Calu3 (cell line): ENCODE data around the gene COX6B2. TPM values are rescaled to one million over a fixed set of nuclear protein-coding genes. Genes with fewer than 3 reads are reported as not detected.

ENCODE experiments used
- BruUV-seq: library from RNA; stranded (reverse); fragments of 400-500 nt; replicated peaks from 2 replicates; lab custom pipeline; 2021; lab: Mats Ljungman, UMichigan
- CTCF ChIA-PET: fragments of 300-600 bp; sonication (Branson Sonifier 250); formaldehyde crosslinking; loops from one replicate; lab custom pipeline; 2022; ENCODE audit warnings: antibody characterized with exemption; lab: Charles Lee
- DNase-seq: peaks from one replicate; pipeline ENCODE4 v3.0.0; 2022
- H3K27ac Mint-ChIP-seq: one replicate; pipeline ENCODE4 v1.8.0; 2022; ENCODE audit warnings: mixed read lengths; ENCODE audit not compliant: unreplicated experiment
- H3K27me3 Mint-ChIP-seq: one replicate; pipeline ENCODE4 v1.8.0; 2022; ENCODE audit warnings: mixed read lengths; ENCODE audit not compliant: unreplicated experiment
- H3K36me3 Mint-ChIP-seq: one replicate; pipeline ENCODE4 v1.8.0; 2022; ENCODE audit warnings: mild to moderate bottlenecking, moderate library complexity, mixed read lengths; ENCODE audit not compliant: insufficient read depth, unreplicated experiment
- H3K4me1 Mint-ChIP-seq: one replicate; pipeline ENCODE4 v1.8.0; 2022; ENCODE audit warnings: mild to moderate bottlenecking, low read depth, mixed read lengths; ENCODE audit not compliant: unreplicated experiment
- H3K4me3 Mint-ChIP-seq: one replicate; pipeline ENCODE4 v1.8.0; 2022; ENCODE audit warnings: mild to moderate bottlenecking, low read depth, moderate library complexity, mixed read lengths; ENCODE audit not compliant: unreplicated experiment
- H3K9me3 Mint-ChIP-seq: one replicate; pipeline ENCODE4 v1.8.0; 2022; ENCODE audit warnings: low read depth, mixed read lengths; ENCODE audit not compliant: unreplicated experiment
- intact Hi-C: fragments of 100-400 bp; cut with micrococcal nuclease; formaldehyde crosslinking; loops from one replicate; pipeline ENCODE4 v1.10.0; 2022; ENCODE audit not compliant: unreplicated experiment
- total RNA-seq: library from RNA; stranded (reverse); gene quantifications from 2 replicates; pipeline ENCODE4 v1.2.3, GENCODE V29; 2022
- TF ChIP-seq, protein P1 (sequence below): fragments of 200-600 bp; IDR thresholded peaks from one replicate; pipeline ENCODE4 v1.8.0; 2022; ENCODE audit warnings: antibody characterized with exemption; ENCODE audit not compliant: unreplicated experiment

The COX6B2 gene
- total RNA-seq, 1 experiment from 2014 or later, result 3.4 TPM

DNA sequence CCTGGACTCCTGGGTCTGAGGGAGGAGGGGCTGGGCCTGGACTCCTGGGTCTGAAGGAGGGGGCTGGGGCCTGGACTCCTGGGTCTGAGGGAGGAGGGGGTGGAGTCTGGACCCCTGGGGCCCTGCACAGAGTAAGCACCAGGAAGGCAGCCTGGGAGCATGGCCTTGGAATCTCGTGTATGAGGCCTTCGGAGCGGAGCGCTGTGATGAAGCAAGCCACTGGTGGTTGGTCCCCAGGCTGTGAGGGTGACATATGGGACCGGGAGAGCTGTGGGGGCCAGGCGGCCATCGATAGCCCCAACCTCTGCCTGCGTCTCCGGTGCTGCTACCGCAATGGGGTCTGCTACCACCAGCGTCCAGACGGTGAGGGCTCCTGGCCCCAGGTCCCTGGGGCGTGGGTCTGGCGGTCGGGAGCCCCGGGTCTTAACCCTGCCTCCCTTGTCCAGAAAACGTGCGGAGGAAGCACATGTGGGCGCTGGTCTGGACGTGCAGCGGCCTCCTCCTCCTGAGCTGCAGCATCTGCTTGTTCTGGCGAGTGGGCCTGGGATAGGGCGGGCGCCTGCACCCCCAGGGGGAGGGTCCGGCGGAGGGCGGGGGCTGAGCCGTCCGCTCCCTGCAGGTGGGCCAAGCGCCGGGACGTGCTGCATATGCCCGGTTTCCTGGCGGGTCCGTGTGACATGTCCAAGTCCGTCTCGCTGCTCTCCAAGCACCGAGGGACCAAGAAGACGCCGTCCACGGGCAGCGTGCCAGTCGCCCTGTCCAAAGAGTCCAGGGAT is 23.0 kb upstream of the COX6B2 start:
- no TSS peak for BruUV-seq
- Mint-ChIP-seq H3K27me3 (peaks cover 16% of the 10 kb centered on the region), H3K36me3 (peaks cover 47% of the 10 kb centered on the region), H3K9me3 (no peaks in the 10 kb centered on the region), H3K4me3 (no peak overlapping the region), H3K4me1 (peaks cover 31% of the 10 kb centered on the region), H3K27ac (no peak overlapping the region)
- CTCF ChIA-PET, result no interaction called here
- intact Hi-C loops, result no loop called here
- DNase-seq, result no peak
- TF ChIP-seq, protein P1, sequence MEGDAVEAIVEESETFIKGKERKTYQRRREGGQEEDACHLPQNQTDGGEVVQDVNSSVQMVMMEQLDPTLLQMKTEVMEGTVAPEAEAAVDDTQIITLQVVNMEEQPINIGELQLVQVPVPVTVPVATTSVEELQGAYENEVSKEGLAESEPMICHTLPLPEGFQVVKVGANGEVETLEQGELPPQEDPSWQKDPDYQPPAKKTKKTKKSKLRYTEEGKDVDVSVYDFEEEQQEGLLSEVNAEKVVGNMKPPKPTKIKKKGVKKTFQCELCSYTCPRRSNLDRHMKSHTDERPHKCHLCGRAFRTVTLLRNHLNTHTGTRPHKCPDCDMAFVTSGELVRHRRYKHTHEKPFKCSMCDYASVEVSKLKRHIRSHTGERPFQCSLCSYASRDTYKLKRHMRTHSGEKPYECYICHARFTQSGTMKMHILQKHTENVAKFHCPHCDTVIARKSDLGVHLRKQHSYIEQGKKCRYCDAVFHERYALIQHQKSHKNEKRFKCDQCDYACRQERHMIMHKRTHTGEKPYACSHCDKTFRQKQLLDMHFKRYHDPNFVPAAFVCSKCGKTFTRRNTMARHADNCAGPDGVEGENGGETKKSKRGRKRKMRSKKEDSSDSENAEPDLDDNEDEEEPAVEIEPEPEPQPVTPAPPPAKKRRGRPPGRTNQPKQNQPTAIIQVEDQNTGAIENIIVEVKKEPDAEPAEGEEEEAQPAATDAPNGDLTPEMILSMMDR, result no peak

DNA sequence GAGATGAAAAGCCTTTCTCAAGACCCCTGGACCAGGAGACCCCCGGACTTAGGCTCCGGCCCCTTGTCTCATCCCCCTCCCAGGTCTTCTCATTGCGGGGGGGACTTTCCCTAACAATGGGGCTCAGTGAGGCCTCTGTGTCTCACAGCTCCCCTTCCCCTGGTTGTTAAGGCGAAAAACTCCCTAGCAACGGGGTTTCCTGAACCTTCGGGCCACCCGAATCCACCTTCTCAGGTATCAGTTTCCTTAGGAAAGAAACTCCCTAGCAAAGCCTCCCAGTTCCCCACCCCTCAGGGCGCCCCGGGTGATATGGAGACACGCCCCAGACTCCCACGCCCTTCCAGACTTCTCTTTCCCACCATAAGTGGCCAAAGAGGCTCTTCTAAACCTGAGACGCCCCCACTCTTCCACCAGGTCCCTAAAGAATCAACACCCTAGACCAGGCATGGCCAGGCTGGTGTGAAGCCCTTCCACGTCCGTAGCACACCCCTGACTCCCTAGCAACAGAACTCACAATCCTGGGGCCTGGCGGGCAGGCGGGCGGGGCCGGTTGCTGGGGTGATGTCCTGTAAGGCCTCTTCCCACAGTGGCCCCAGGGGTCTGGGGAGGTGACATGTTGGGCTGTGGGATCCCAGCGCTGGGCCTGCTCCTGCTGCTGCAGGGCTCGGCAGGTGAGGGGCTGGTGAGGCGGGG is 21.9 kb upstream of the COX6B2 start, which contains the start of gene TMEM190:
Gene TMEM190, plus strand, starts transcription at position 586 of the 693 bp plus-strand sequence. Its CDS starts 28 bp downstream, at position 614.
- intact Hi-C loops, result no loop called here
- peak; percentile 53 for DNase-seq
- H3K4me3 Mint-ChIP-seq, result no peak within 1 kb of the TSS
- BruUV-seq, result no TSS peak
- CTCF ChIA-PET, result interaction anchor here (0.6 to 1.0 kb wide), 4 partner anchors 16 to 572 kb away, joined by 3 to 5 read pairs (median 3); no protein-coding TSS in a partner anchor
- TF ChIP-seq, protein P1, result no peak
- H3K27me3 Mint-ChIP-seq, result peaks cover 28% of the 10 kb centered on the region
- no peaks in the 10 kb centered on the region for H3K9me3 Mint-ChIP-seq
- H3K4me1 Mint-ChIP-seq, result peaks cover 28% of the 10 kb centered on the region
- peaks cover 43% of the 10 kb centered on the region for H3K36me3 Mint-ChIP-seq
- peak within 1 kb of the TSS; percentile 17 for H3K27ac Mint-ChIP-seq

DNA sequence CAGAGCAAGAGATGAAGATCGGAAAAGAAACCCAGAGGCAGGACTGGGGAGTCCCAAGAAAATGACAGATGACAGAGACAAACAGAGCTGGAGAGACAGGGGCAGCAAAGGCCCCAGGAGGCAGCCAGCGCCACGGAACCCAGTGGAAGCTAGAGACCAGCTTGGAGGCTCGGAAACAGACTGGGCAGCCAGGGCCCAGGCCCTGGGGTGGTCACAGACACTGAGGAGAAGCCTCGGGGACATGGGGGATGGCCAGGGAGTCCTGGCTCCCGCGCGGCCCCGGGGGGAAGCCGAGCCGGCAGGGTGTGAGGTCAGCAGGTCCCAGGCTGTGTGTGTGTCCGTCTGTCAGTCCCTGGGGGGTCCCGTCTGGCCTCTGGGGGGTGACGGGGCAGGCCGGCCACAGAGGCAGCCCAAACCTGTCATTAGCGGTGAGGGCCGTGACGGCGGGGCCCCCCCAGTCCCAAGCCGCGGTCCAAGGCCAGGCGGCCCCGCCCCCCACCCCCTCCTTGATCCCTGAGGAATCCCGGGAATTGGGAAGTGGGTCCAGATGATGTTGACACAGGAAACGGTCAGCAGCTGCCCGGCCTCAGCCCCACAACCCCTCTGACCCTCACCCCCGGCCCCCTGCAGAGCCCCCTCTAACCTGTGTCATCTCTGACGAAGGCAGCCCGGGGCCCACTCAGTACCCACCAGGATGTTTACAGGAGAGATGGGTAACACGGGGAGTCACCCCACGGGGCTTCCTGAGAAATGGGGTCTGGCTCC is 19.7 kb upstream of the COX6B2 start:
- CTCF ChIA-PET, result interaction anchor here (0.7 kb wide), 1 partner anchor 941 kb away, joined by 3 read pairs; the partner anchor contains the start of gene ZSCAN5A
- no TSS peak for BruUV-seq
- DNase-seq, result no peak
- H3K9me3 Mint-ChIP-seq, result no peaks in the 10 kb centered on the region
- H3K27ac Mint-ChIP-seq, result no peak overlapping the region
- H3K36me3 Mint-ChIP-seq, result peaks cover 45% of the 10 kb centered on the region
- TF ChIP-seq, protein P1, result no peak
- peak overlapping the region; percentile 2 for H3K4me3 Mint-ChIP-seq
- peaks cover 36% of the 10 kb centered on the region for H3K4me1 Mint-ChIP-seq
- intact Hi-C loops, result no loop called here
- H3K27me3 Mint-ChIP-seq, result peaks cover 50% of the 10 kb centered on the region

DNA sequence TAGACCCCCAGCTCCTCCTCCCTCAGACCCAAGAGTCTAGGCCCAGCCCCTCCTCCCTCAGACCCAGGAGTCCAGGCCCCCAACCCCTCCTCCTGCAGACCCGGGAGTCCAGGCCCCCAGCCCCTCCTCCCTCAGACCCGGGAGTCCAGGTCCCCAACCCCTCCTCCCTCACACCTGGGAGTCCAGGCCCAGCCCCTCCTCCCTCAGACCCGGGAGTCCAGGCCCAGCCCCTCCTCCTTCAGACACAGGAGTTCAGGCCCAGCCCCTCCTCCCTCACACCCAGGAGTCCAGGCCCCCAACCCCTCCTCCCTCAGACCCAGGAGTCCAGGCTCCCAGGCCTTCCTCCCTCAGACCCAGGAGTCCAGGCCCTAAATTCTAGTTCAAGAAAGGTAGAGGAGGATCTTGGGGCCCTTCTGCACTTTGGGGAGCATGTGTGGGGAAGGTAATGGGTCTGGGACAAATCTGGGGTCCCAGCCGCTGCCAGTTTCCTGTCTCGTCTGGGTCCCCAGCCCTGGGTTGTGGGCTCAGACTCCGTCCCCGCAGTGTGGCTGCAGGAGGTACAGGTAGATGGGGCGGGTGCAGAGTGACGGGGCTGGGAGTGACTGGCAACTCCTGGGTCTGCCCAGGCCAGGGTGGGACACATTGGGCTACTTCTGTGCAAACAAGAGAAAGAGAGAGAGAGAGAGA is 18.9 kb upstream of the COX6B2 start:
- DNase-seq, result no peak
- BruUV-seq, result no TSS peak
- TF ChIP-seq, protein P1, result no peak
- CTCF ChIA-PET, result interaction anchor here (0.7 to 0.9 kb wide), 2 partner anchors 82 to 941 kb away, joined by 3 read pairs; partner anchors contain the start of gene ZSCAN5A
- intact Hi-C loops, result no loop called here
- peaks cover 36% of the 10 kb centered on the region for H3K4me1 Mint-ChIP-seq
- H3K36me3 Mint-ChIP-seq, result peaks cover 44% of the 10 kb centered on the region
- peak overlapping the region; percentile 2 for H3K4me3 Mint-ChIP-seq
- no peaks in the 10 kb centered on the region for H3K9me3 Mint-ChIP-seq
- no peak overlapping the region for H3K27ac Mint-ChIP-seq
- peaks cover 57% of the 10 kb centered on the region for H3K27me3 Mint-ChIP-seq
